ENCODE measurements around the gene MCMBP.

Gene MCMBP

DNA sequence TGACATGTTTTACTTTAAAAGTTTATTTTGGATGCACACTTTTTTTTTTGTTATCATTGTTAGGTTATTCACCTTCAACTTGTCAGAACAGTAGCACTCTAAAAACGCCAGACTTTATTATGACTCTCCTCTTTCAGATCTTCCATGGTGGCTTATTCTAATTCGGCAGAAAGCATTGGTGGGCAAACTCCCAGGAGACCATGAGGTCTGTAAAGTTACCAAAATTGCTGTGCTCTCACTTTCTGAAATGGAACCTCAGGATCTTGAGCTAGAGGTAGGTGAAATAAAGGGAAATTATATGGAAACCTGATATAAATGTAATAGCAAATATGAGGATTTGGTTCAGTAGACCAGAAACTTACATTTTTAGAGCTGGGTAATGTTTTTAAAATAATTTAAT lies 91.1 kb downstream of the MCMBP start:
- DNase-seq: no peak

DNA sequence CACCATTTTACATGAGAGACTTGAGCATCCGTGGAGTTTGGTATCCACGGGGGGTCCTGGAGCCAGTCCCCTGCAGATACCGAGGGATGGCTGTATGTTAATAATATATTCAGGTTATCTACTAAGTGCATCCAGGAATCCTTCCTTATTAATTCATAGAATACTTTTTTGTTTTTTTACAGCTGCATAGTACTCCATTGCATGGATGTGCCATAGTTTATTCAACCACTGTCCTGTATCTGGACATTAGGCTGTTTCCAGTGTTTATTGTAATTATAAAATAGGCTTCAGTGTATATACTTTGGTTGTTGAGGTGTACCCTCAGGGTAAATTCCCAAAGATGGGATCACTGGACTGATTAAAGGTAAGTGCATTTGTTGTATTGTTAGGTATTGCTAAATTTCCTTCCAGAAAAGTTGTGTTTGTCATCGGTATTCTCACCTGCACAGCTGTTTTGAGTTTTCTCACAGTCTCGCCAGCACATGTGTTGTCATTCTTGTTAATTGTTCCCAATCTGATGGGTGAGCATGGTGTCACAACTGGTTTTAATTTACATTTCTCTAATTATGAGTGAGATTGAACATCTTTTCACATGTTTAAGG lies 91.7 kb downstream of the MCMBP start:
- DNase-seq: no peak
